Endothelial cell of umbilical vein (primary cell): ENCODE results near the gene KCNIP3. TPM values are rescaled to one million over a fixed set of nuclear protein-coding genes. Genes with fewer than 3 reads are reported as not detected.

ENCODE experiments used
- BruUV-seq: library from RNA; stranded (reverse); fragments of 400-500 nt; replicated peaks from 2 replicates; lab custom pipeline; 2021; lab: Mats Ljungman, UMichigan
- CTCF ChIA-PET: fragments of 300-600, 350-600 bp; sonication (Branson Sonifier 250); formaldehyde crosslinking; loops from one replicate; lab custom pipeline; 2021; ENCODE audit warnings: antibody characterized with exemption, inconsistent platforms; lab: Charles Lee
- POLR2A ChIA-PET: fragments of 300-600, 350-600 bp; sonication (Branson Sonifier 250); formaldehyde crosslinking; loops from one replicate; lab custom pipeline; 2021; ENCODE audit warnings: antibody characterized with exemption, inconsistent platforms; lab: Charles Lee
- DNase-seq: peaks from one replicate; pipeline ENCODE4 v3.0.0-alpha.2; 2011; ENCODE audit warnings: low read depth, low spot score
- FAIRE-seq: peaks from 2 replicates; lab custom pipeline; 2011; peaks lifted over from hg19 to GRCh38; lab: Jason Lieb, UNC
- H2AFZ ChIP-seq: 2 replicates; pipeline ENCODE4 v1.6.0; 2012; ENCODE audit warnings: low read depth, low read length, control low read depth, inconsistent platforms
- H3K27ac ChIP-seq: 2 replicates; pipeline ENCODE4 v1.5.1; 2011; ENCODE audit warnings: low read depth, mild to moderate bottlenecking, control low read depth, low read length, moderate library complexity; ENCODE audit not compliant: insufficient read depth
- H3K27me3 ChIP-seq, 2 experiments: 2 replicates each; pipeline versions ENCODE4 v1.6.0 to v1.6.1; 2011; ENCODE audit warnings: low read length in 2 of 2, mixed read lengths in 1 of 2; ENCODE audit not compliant: control insufficient read depth in 2 of 2, insufficient read depth in 2 of 2
- H3K36me3 ChIP-seq, 2 experiments: 2 replicates in 1 of 2; 3 replicates in 1 of 2; pipeline ENCODE4 v1.5.1; 2011; ENCODE audit warnings: low read length in 2 of 2, mild to moderate bottlenecking in 1 of 2, moderate library complexity in 1 of 2; ENCODE audit not compliant: control insufficient read depth in 2 of 2, insufficient read depth in 2 of 2; ENCODE audit errors: extremely low read depth in 1 of 2
- H3K4me1 ChIP-seq: 3 replicates; pipeline ENCODE4 v1.5.1; 2011; ENCODE audit warnings: mild to moderate bottlenecking, low read length; ENCODE audit not compliant: control insufficient read depth, insufficient read depth; ENCODE audit errors: extremely low read depth
- H3K4me2 ChIP-seq: 2 replicates; pipeline ENCODE4 v1.6.1; 2011; ENCODE audit warnings: low read length, control low read depth, mixed read lengths; ENCODE audit not compliant: insufficient read depth
- H3K4me3 ChIP-seq, 3 experiments: fragments of 200-600 bp in 1 of 3; sonication (generic), shearing (Covaris generic) in 1 of 3; replicated peaks in 1 of 3; 2 replicates each; pipeline ENCODE4 v1.5.1; 2011 to 2016; ENCODE audit warnings: control low read depth in 3 of 3, low read length in 3 of 3, mild to moderate bottlenecking in 2 of 3, inconsistent platforms in 1 of 3, low read depth in 1 of 3, moderate library complexity in 1 of 3; ENCODE audit not compliant: insufficient read depth in 1 of 3
- H3K79me2 ChIP-seq: 2 replicates; pipeline ENCODE4 v1.6.0; 2012; ENCODE audit warnings: low read length, inconsistent platforms; ENCODE audit not compliant: control insufficient read depth, insufficient read depth
- H3K9ac ChIP-seq: replicated peaks from 2 replicates; pipeline ENCODE3; 2011; ENCODE audit warnings: low read length, control low read depth; ENCODE audit not compliant: insufficient read depth; ENCODE audit errors: extremely low read depth
- H3K9me1 ChIP-seq: replicated peaks from 3 replicates; pipeline ENCODE4 v1.6.0; 2011; ENCODE audit warnings: mild to moderate bottlenecking, low read length; ENCODE audit not compliant: control insufficient read depth, insufficient read depth; ENCODE audit errors: extremely low read depth
- H3K9me3 ChIP-seq: replicated peaks from 2 replicates; pipeline ENCODE4 v1.5.1; 2012; ENCODE audit warnings: low read length, inconsistent platforms; ENCODE audit not compliant: control insufficient read depth, insufficient read depth
- H4K20me1 ChIP-seq: replicated peaks from 2 replicates; pipeline ENCODE3; 2011; ENCODE audit warnings: mild to moderate bottlenecking, low read length; ENCODE audit not compliant: control insufficient read depth, insufficient read depth; ENCODE audit errors: extremely low read depth
- CTCF ChIP-seq, 2 donors: IDR thresholded peaks; 1 replicate in 1 of 2; 2 replicates in 1 of 2; pipeline ENCODE4 v1.5.1; 2011; ENCODE audit warnings: low read length in 2 of 2, mild to moderate bottlenecking in 2 of 2, moderate library complexity in 2 of 2, control low read depth in 1 of 2, inconsistent platforms in 1 of 2, low read depth in 1 of 2; ENCODE audit not compliant: insufficient read depth in 1 of 2; ENCODE audit errors: extremely low read depth in 1 of 2
- EZH2 ChIP-seq: IDR thresholded peaks from 2 replicates; pipeline ENCODE4 v1.6.1; 2012; ENCODE audit warnings: borderline replicate concordance, low read depth, mild to moderate bottlenecking, moderate library complexity, low read length, inconsistent platforms; ENCODE audit not compliant: severe bottlenecking
- FOS ChIP-seq: IDR thresholded peaks from 2 replicates; pipeline ENCODE4 v1.6.1; 2011; ENCODE audit warnings: mild to moderate bottlenecking, low read length, moderate library complexity, borderline replicate concordance; ENCODE audit not compliant: insufficient read depth
- GATA2 ChIP-seq: IDR thresholded peaks from 2 replicates; pipeline ENCODE4 v1.7.0; 2011; ENCODE audit warnings: low read depth, mild to moderate bottlenecking, moderate library complexity, mixed read lengths, low read length; ENCODE audit not compliant: insufficient read length, insufficient read depth
- JUN ChIP-seq: IDR thresholded peaks from 2 replicates; pipeline ENCODE4 v1.6.1; 2011; ENCODE audit warnings: borderline replicate concordance, low read depth; ENCODE audit not compliant: insufficient read length, insufficient read depth
- MAX ChIP-seq: IDR thresholded peaks from 2 replicates; pipeline ENCODE4 v1.6.1; 2011; ENCODE audit not compliant: insufficient read depth, insufficient read length
- MYC ChIP-seq: IDR thresholded peaks from one replicate; pipeline ENCODE4 v1.6.1; 2011; ENCODE audit warnings: mild to moderate bottlenecking, low read depth, low read length
- POLR2A ChIP-seq: IDR thresholded peaks from 2 replicates; pipeline ENCODE4 v1.6.1; 2012; ENCODE audit warnings: low read depth, mild to moderate bottlenecking, control low read depth, low read length
- POLR2AphosphoS5 ChIP-seq: IDR thresholded peaks from 2 replicates; pipeline ENCODE4 v1.6.1; 2012; ENCODE audit warnings: low read depth, mild to moderate bottlenecking, control low read depth, low read length, moderate library complexity; ENCODE audit not compliant: insufficient read depth
- dilution Hi-C: fragments of 300-500 bp; cut with MboI; formaldehyde crosslinking; loops from one replicate; pipeline ENCODE4 v1.15.0; 2019; ENCODE audit warnings: low sequenced_read_pairs; ENCODE audit not compliant: extremely low pct_ligation_motif_present
- intact Hi-C: fragments of 100-400 bp; cut with micrococcal nuclease; formaldehyde crosslinking; loops from one replicate; pipeline ENCODE4 v1.10.0; 2022
- polyA plus RNA-seq, 4 experiments: library from polyadenylated mRNA; depleted of rRNA in 3 of 4; stranded (reverse) in 3 of 4; unstranded in 1 of 4; fragments of >200 nt; gene quantifications; 2 replicates each; pipeline versions ENCODE4 v1.2.1 to v1.2.3, GENCODE V29; 2011 to 2012; ENCODE audit warnings: missing spikeins in 1 of 4
- total RNA-seq: library from RNA; stranded (reverse); gene quantifications from 2 replicates; pipeline ENCODE4 v1.2.3, GENCODE V29; 2021

The KCNIP3 gene
- total and polyA plus RNA-seq, 2 donors (not counting 3 experiments of a cell fraction or from before 2014, with no cell fraction given): 0.12 to 0.62 TPM

- H2AFZ ChIP-seq: no peak overlapping the region
- no peaks in the 10 kb centered on the region for H3K27me3 ChIP-seq
- TF ChIP-seq MYC (no peak), EZH2 (no peak), JUN (no peak), POLR2AphosphoS5 (no peak), MAX (no peak), POLR2A (no peak), GATA2 (no peak), CTCF (IDR thresholded peaks at IDR 0.05; ENCODE audit: extremely low read depth in 1 of 2, insufficient read depth in 1 of 2, low read depth in 1 of 2, low read length in 2 of 2) (no peak), FOS (no peak)
- CTCF ChIA-PET: no interaction called here
- H3K4me3 ChIP-seq: no peak overlapping the region
- no peak overlapping the region for H3K9ac ChIP-seq
- H3K79me2 ChIP-seq: no peaks in the 10 kb centered on the region
- dilution Hi-C loops (no loop called here), intact Hi-C loops (no loop called here)
- POLR2A ChIA-PET: no interaction called here
- H3K4me2 ChIP-seq: no peak overlapping the region
- no peaks in the 10 kb centered on the region for H4K20me1 ChIP-seq
- H3K4me1 ChIP-seq: no peaks in the 10 kb centered on the region
- no peaks in the 10 kb centered on the region for H3K9me1 ChIP-seq
- BruUV-seq: no TSS peak
- H3K36me3 ChIP-seq: no peaks in the 10 kb centered on the region
- DNase-seq (no peak), FAIRE-seq (no peak)
- no peak overlapping the region for H3K27ac ChIP-seq
- no peaks in the 10 kb centered on the region for H3K9me3 ChIP-seq
These were observed 13.5 kb downstream of the KCNIP3 start for GRCh38 chr2:95310651-95311050.
